LNCAP (cell line): Measurements from ENCODE around the gene ZNF358.

ENCODE experiments used
- TF ChIP-seq, protein P1 (sequence below): fragments of 450-650 bp; IDR thresholded peaks from 2 replicates; pipeline ENCODE4 v1.5.1; 2017; ENCODE audit warnings: mild to moderate bottlenecking

The ZNF358 gene

DNA sequence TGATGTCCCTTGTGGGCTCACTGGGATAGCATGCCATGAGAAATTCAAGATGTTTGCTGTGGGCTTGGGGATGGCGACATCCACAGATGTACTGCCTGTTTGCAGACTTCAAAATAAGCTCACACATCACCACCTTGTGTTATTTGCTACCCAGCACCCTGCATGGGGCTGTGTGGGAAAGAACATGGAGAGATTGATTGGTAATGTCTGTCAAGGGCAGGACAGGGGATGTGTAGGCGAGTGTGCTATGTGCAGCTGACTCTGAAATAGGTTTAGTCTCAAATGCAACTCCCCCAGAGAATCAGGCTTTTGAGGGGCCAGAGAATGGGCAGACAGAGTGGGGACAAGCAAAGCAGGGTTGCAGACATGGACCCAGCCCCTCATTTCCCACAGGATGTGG lies 44.4 kb downstream of the ZNF358 start:
- TF ChIP-seq, protein P1, sequence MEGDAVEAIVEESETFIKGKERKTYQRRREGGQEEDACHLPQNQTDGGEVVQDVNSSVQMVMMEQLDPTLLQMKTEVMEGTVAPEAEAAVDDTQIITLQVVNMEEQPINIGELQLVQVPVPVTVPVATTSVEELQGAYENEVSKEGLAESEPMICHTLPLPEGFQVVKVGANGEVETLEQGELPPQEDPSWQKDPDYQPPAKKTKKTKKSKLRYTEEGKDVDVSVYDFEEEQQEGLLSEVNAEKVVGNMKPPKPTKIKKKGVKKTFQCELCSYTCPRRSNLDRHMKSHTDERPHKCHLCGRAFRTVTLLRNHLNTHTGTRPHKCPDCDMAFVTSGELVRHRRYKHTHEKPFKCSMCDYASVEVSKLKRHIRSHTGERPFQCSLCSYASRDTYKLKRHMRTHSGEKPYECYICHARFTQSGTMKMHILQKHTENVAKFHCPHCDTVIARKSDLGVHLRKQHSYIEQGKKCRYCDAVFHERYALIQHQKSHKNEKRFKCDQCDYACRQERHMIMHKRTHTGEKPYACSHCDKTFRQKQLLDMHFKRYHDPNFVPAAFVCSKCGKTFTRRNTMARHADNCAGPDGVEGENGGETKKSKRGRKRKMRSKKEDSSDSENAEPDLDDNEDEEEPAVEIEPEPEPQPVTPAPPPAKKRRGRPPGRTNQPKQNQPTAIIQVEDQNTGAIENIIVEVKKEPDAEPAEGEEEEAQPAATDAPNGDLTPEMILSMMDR, result no peak

DNA sequence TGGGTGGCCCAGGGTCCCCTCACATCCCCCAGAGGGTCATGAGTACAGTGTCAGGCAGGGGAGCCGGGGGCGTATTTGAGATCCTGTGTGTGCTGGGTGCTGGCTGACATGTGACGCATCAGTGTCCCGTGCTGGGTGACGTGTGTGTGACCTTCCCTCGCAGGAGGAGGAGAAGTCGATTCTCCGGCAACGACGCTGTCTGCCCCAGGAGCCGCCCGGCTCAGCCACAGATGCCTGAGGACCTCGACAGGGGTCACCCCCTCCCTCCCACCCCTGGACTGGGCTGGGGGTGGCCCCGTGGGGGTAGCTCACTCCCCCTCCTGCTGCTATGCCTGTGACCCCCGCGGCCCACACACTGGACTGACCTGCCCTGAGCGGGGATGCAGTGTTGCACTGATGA lies 45.4 kb downstream of the ZNF358 start:
- TF ChIP-seq, protein P1, result no peak

DNA sequence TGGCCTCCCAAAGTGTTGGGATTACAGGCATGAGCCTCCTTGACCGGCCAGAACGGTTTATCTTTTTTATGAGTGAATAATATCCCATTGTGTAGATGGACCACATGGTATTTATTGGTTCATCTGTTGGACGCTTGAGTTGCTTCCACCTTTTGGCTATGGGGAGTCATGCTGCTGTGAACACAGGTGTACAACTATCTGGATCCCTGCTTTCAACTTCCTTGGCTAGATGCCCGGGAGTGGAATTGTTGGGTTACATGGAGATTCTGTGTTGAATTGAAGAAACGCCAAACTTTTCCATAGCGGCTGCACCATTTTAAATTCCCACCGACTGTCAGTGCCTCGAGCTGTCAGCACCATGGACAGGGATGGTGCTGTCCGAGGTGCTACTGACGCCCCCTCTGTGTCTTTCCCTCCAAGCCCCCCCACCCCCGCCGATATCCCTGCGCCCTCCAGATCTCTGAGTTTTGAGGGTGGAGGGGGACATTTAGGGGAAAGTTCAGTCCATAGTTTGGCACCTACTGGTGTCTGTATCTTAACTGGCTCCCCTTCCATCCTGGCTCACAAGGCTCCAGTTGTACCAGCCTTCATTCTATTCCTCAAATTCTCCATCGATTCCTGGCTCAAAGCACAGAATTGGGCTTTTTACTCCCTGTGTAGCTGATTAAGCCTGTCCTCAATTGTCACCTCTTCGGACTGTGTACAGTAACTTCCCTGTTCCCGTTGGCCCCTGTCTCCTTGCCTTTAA lies 46.9 kb downstream of the ZNF358 start:
- TF ChIP-seq, protein P1, result no peak

DNA sequence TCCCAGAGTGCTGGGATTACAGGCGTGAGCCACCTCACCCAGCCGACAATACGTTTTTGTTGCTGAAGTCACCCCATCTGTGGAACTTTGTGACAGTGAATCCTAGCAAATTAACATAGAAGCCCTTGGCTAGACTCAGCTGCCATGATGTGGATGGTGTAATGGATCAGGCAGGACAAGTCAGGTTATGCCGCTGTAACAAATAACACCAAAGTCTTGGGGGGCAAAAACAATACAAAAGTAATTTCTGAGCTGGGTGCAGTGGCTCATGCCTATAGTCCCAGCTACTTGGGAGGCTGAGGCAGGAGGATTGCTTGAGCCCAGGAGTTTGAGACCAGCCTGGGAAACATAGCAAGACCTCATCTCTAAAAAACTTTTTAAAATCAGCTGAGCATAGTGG lies 49.0 kb downstream of the ZNF358 start:
- TF ChIP-seq, protein P1, result no peak

DNA sequence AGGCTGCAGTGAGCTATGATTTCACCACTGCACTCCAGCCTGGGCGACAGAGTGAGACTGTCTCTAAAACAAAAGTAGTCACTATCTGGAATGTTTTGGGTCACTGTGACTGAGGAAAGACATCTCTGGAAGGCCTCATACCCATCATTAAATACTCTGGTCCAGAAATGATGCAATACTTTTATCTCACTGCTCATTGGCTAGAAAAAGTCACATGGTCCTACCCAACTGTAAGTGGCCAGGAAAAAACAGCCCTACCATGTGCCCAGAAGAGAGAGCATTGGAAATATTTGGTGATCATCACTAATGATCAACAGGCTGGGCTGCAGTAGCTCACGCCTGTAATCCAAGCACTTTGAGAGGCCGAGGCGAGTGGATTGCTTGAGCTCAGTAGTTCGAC lies 49.4 kb downstream of the ZNF358 start:
- TF ChIP-seq, protein P1, result no peak
